Calu3 (cell line): ENCODE measurements around the gene NLRC5. TPM values are rescaled to one million over a fixed set of nuclear protein-coding genes. Genes with fewer than 3 reads are reported as not detected.
A peak's percentile ranks its signal among the peaks of the same experiment; 100 is the strongest.

Source experiments
- BruUV-seq: library from RNA; stranded (reverse); fragments of 400-500 nt; replicated peaks from 2 replicates; lab custom pipeline; 2021; lab: Mats Ljungman, UMichigan
- CTCF ChIA-PET: fragments of 300-600 bp; sonication (Branson Sonifier 250); formaldehyde crosslinking; loops from one replicate; lab custom pipeline; 2022; ENCODE audit warnings: antibody characterized with exemption; lab: Charles Lee
- DNase-seq: peaks from one replicate; pipeline ENCODE4 v3.0.0; 2022
- H3K27ac Mint-ChIP-seq: one replicate; pipeline ENCODE4 v1.8.0; 2022; ENCODE audit warnings: mixed read lengths; ENCODE audit not compliant: unreplicated experiment
- H3K27me3 Mint-ChIP-seq: one replicate; pipeline ENCODE4 v1.8.0; 2022; ENCODE audit warnings: mixed read lengths; ENCODE audit not compliant: unreplicated experiment
- H3K36me3 Mint-ChIP-seq: one replicate; pipeline ENCODE4 v1.8.0; 2022; ENCODE audit warnings: mild to moderate bottlenecking, moderate library complexity, mixed read lengths; ENCODE audit not compliant: insufficient read depth, unreplicated experiment
- H3K4me1 Mint-ChIP-seq: one replicate; pipeline ENCODE4 v1.8.0; 2022; ENCODE audit warnings: mild to moderate bottlenecking, low read depth, mixed read lengths; ENCODE audit not compliant: unreplicated experiment
- H3K4me3 Mint-ChIP-seq: one replicate; pipeline ENCODE4 v1.8.0; 2022; ENCODE audit warnings: mild to moderate bottlenecking, low read depth, moderate library complexity, mixed read lengths; ENCODE audit not compliant: unreplicated experiment
- H3K9me3 Mint-ChIP-seq: one replicate; pipeline ENCODE4 v1.8.0; 2022; ENCODE audit warnings: low read depth, mixed read lengths; ENCODE audit not compliant: unreplicated experiment
- CTCF ChIP-seq: fragments of 200-600 bp; IDR thresholded peaks from one replicate; pipeline ENCODE4 v1.8.0; 2022; ENCODE audit warnings: antibody characterized with exemption; ENCODE audit not compliant: unreplicated experiment
- intact Hi-C: fragments of 100-400 bp; cut with micrococcal nuclease; formaldehyde crosslinking; loops from one replicate; pipeline ENCODE4 v1.10.0; 2022; ENCODE audit not compliant: unreplicated experiment
- total RNA-seq: library from RNA; stranded (reverse); gene quantifications from 2 replicates; pipeline ENCODE4 v1.2.3, GENCODE V29; 2022

Gene NLRC5
- total RNA-seq, 1 experiment from 2014 or later, result 18.0 TPM

DNA sequence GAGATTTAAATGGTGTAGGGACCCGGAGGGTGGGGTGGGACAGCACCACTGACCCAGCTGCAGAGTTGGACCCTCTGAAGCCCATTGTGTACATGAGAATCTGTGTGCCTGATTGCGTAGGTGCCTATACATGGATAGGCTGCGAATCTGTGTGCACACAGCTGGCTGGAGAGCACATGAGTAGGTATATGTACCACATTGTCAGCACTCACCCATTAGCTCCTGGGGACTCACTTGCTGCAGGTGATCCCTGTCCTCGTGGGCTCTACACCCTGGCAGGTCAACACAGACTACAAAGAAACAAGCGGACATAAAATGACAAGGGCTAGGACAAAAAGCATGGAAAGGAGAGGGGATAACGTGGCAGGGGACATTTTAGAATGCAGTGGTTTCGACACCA is 38.9 kb upstream of the NLRC5 start:
- H3K27ac Mint-ChIP-seq, result peak overlapping the region; percentile 8
- TF ChIP-seq CTCF, result no peak
- H3K4me1 Mint-ChIP-seq, result no peaks in the 10 kb centered on the region
- CTCF ChIA-PET, result interaction anchor here (0.6 kb wide), 1 partner anchor 79 kb away, joined by 4 read pairs; no protein-coding TSS in a partner anchor
- DNase-seq, result no peak
- H3K9me3 Mint-ChIP-seq, result no peaks in the 10 kb centered on the region
- H3K27me3 Mint-ChIP-seq, result no peaks in the 10 kb centered on the region
- no peak overlapping the region for H3K4me3 Mint-ChIP-seq
- intact Hi-C loops, result no loop called here
- no TSS peak for BruUV-seq
- H3K36me3 Mint-ChIP-seq, result peaks cover 56% of the 10 kb centered on the region

- Mint-ChIP-seq H3K36me3 (peaks cover 49% of the 10 kb centered on the region), H3K9me3 (no peaks in the 10 kb centered on the region), H3K27me3 (no peaks in the 10 kb centered on the region), H3K27ac (peak overlapping the region; percentile 8), H3K4me3 (no peak overlapping the region), H3K4me1 (no peaks in the 10 kb centered on the region)
- BruUV-seq, result no TSS peak
- intact Hi-C loops, result no loop called here
- peak; percentile 55 for DNase-seq
- TF ChIP-seq CTCF, result peak; percentile 58
- CTCF ChIA-PET, result no interaction called here
These were observed 38.2 kb upstream of the NLRC5 start for GRCh38 chr16:56950881-56951771.

DNA sequence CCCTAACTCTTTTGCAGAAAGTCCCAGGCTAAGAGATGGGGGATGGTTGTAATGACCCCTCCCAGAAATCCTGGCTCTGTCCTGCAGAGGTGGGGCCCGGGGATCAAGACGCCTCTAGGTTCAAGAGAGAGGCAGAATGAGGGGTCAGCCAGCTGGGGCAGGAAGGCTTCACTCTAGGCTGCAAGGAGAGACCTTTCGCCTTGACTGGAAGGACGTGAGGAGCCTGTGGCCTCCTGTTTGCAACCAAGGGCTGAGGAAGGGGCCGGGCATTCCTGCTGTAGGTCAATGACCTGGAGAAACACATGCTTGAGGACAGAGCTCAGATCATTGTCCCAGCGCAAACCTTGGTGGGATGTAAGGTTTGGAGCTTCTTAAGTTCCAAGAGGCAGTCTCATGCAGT is 36.4 kb upstream of the NLRC5 start:
- Mint-ChIP-seq H3K4me3 (no peak overlapping the region), H3K27me3 (no peaks in the 10 kb centered on the region), H3K4me1 (no peaks in the 10 kb centered on the region), H3K27ac (no peak overlapping the region), H3K36me3 (peaks cover 30% of the 10 kb centered on the region), H3K9me3 (no peaks in the 10 kb centered on the region)
- intact Hi-C loops, result loop anchor here (2.0 kb wide), 1 partner anchor 82 kb away; no protein-coding TSS in a partner anchor
- no peak for DNase-seq
- no peak for TF ChIP-seq CTCF
- BruUV-seq, result no TSS peak
- CTCF ChIA-PET, result no interaction called here

DNA sequence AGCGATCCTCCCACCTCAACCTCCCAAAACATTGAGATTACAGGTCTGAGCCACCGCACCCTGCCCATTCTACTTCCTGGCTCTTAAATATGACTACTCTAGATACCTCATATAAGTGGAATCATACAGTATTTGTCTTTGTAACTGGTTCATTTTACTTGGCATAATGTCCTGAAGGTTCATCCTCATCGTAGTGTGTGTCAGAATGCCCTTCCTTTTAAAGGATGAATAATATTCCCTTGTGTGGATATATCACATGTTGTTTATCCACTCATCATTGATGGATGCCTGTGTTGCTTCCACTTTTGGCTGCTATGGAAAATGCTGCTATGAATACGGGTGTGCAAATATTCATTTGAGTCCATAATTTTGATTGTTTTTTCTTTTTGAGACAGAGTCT is 33.3 kb upstream of the NLRC5 start:
- intact Hi-C loops, result no loop called here
- BruUV-seq, result no TSS peak
- Mint-ChIP-seq H3K27me3 (peaks cover 21% of the 10 kb centered on the region), H3K4me3 (no peak overlapping the region), H3K4me1 (no peaks in the 10 kb centered on the region), H3K36me3 (peaks cover 9% of the 10 kb centered on the region), H3K27ac (no peak overlapping the region), H3K9me3 (no peaks in the 10 kb centered on the region)
- DNase-seq, result no peak
- no peak for TF ChIP-seq CTCF
- CTCF ChIA-PET, result no interaction called here
